Measurements from ENCODE around the gene RPL36.

The RPL36 gene

GRCh38 chr19:5663904-5664303, 26.2 kb upstream of the RPL36 start:
- DNase-seq (ENCODE audit: extremely low read depth, low read depth), result no peak
- TF ChIP-seq CTCF (IDR thresholded peaks at IDR 0.05; ENCODE audit: low read depth, low read length, missing control alignments), result no peak
- no peak overlapping the region for H3K4me3 ChIP-seq (replicated peaks; ENCODE audit: low read depth, low read length)

- TF ChIP-seq CTCF (IDR thresholded peaks at IDR 0.05; ENCODE audit: low read depth, low read length, missing control alignments), result no peak
- no peak overlapping the region for H3K4me3 ChIP-seq (replicated peaks; ENCODE audit: low read depth, low read length)
- no peak for DNase-seq (ENCODE audit: extremely low read depth, low read depth)
Observed at GRCh38 chr19:5664515-5664914, 25.6 kb upstream of the RPL36 start.

- no peak overlapping the region for H3K4me3 ChIP-seq (replicated peaks; ENCODE audit: low read depth, low read length)
- peak; percentile 16 for TF ChIP-seq CTCF (IDR thresholded peaks at IDR 0.05; ENCODE audit: low read depth, low read length, missing control alignments)
- no peak for DNase-seq (ENCODE audit: extremely low read depth, low read depth)
Observed at GRCh38 chr19:5665781-5666513, 24.1 kb upstream of the RPL36 start.

- TF ChIP-seq CTCF (IDR thresholded peaks at IDR 0.05; ENCODE audit: low read depth, low read length, missing control alignments), result no peak
- H3K4me3 ChIP-seq (replicated peaks; ENCODE audit: low read depth, low read length), result no peak overlapping the region
- no peak for DNase-seq (ENCODE audit: extremely low read depth, low read depth)
Observed at GRCh38 chr19:5666921-5667610, 23.0 kb upstream of the RPL36 start.

GRCh38 chr19:5667751-5668271, 22.3 kb upstream of the RPL36 start:
- no peak for DNase-seq (ENCODE audit: extremely low read depth, low read depth)
- no peak for TF ChIP-seq CTCF (IDR thresholded peaks at IDR 0.05; ENCODE audit: low read depth, low read length, missing control alignments)
- no peak overlapping the region for H3K4me3 ChIP-seq (replicated peaks; ENCODE audit: low read depth, low read length)

GRCh38 chr19:5669212-5669611, 20.9 kb upstream of the RPL36 start:
- no peak for TF ChIP-seq CTCF (IDR thresholded peaks at IDR 0.05; ENCODE audit: low read depth, low read length, missing control alignments)
- no peak overlapping the region for H3K4me3 ChIP-seq (replicated peaks; ENCODE audit: low read depth, low read length)
- no peak for DNase-seq (ENCODE audit: extremely low read depth, low read depth)

Measured in HFF-Myc (cell line).